SK-N-SH treated with all-trans-retinoic acid at 6 μM for 48 hours (cell line): Measurements from ENCODE around the gene CDC42BPB.

ENCODE experiments used
- ATAC-seq: fragments of 200-7000 bp; cut with Tn5 transposase; 3 replicates; pipeline ENCODE4 v1.9.1; 2020; ENCODE audit warnings: mild to moderate bottlenecking, moderate library complexity
- ARNTL ChIP-seq: fragments of 450-650 bp; formaldehyde crosslinking; IDR thresholded peaks from 2 replicates; pipeline ENCODE4 v1.5.0; 2020; ENCODE audit warnings: low read depth, mild to moderate bottlenecking, moderate library complexity, borderline replicate concordance
- CREB5 ChIP-seq: fragments of 250-450 bp; sonication (Bioruptor Pico); IDR thresholded peaks from 2 replicates; pipeline ENCODE4 v1.5.1; 2020; ENCODE audit warnings: low read depth, mild to moderate bottlenecking, moderate library complexity
- CSDC2 ChIP-seq: fragments of 250-450 bp; sonication (Bioruptor Pico); IDR thresholded peaks from 2 replicates; pipeline ENCODE4 v1.5.0; 2020; ENCODE audit warnings: mild to moderate bottlenecking, moderate library complexity
- ESRRG ChIP-seq: fragments of 250-450 bp; sonication (Bioruptor Pico); IDR thresholded peaks from 2 replicates; pipeline ENCODE4 v1.6.1; 2021; ENCODE audit warnings: mild to moderate bottlenecking
- GLIS3 ChIP-seq: fragments of 250-450 bp; sonication (Bioruptor Pico); IDR thresholded peaks from 2 replicates; pipeline ENCODE4 v1.5.0; 2020; ENCODE audit warnings: mild to moderate bottlenecking, moderate library complexity
- ISL1 ChIP-seq: fragments of 250-450 bp; sonication (Bioruptor Pico); IDR thresholded peaks from 2 replicates; pipeline ENCODE4 v2.1.2; 2022; ENCODE audit warnings: mild to moderate bottlenecking, moderate library complexity
- OSR1 ChIP-seq: fragments of 250-450 bp; sonication (Bioruptor Pico); IDR thresholded peaks from 2 replicates; pipeline ENCODE4 v1.8.0; 2022; ENCODE audit warnings: moderate library complexity, mild to moderate bottlenecking, inconsistent platforms
- PPARA ChIP-seq: fragments of 250-450 bp; sonication (Bioruptor Pico); IDR thresholded peaks from 2 replicates; pipeline ENCODE4 v1.5.0; 2020; ENCODE audit warnings: mild to moderate bottlenecking, borderline replicate concordance
- RARB ChIP-seq: fragments of 250-450 bp; sonication (Bioruptor Pico); IDR thresholded peaks from 2 replicates; pipeline ENCODE4 v1.8.0; 2021; ENCODE audit warnings: mild to moderate bottlenecking, moderate library complexity
- SNAI2 ChIP-seq: fragments of 250-450 bp; sonication (Bioruptor Pico); IDR thresholded peaks from 2 replicates; pipeline ENCODE4 v1.5.0; 2020; ENCODE audit warnings: mild to moderate bottlenecking, moderate library complexity
- TCF4 ChIP-seq: fragments of 250-450 bp; sonication (Bioruptor Pico); IDR thresholded peaks from 2 replicates; pipeline ENCODE4 v1.8.0; 2021; ENCODE audit warnings: mild to moderate bottlenecking, moderate library complexity, borderline replicate concordance
- TOX ChIP-seq: fragments of 250-450 bp; sonication (Bioruptor Pico); IDR thresholded peaks from 2 replicates; pipeline ENCODE4 v1.8.0; 2021; ENCODE audit warnings: mild to moderate bottlenecking, moderate library complexity, borderline replicate concordance
- ZC3H10 ChIP-seq: fragments of 250-450 bp; sonication (Bioruptor Pico); IDR thresholded peaks from 2 replicates; pipeline ENCODE4 v1.5.1; 2021; ENCODE audit warnings: mild to moderate bottlenecking, moderate library complexity
- ZFP30 ChIP-seq: fragments of 450-650 bp; formaldehyde crosslinking; IDR thresholded peaks from 2 replicates; pipeline ENCODE4 v1.5.0; 2022; ENCODE audit warnings: mild to moderate bottlenecking, moderate library complexity
- ZNF70 ChIP-seq: fragments of 450-650 bp; formaldehyde crosslinking; IDR thresholded peaks from 2 replicates; pipeline ENCODE4 v1.5.0; 2020; ENCODE audit warnings: mild to moderate bottlenecking, moderate library complexity
- ZNF8 ChIP-seq: fragments of 450-650 bp; formaldehyde crosslinking; IDR thresholded peaks from 2 replicates; pipeline ENCODE4 v1.5.0; 2020; ENCODE audit warnings: mild to moderate bottlenecking, moderate library complexity
- TF ChIP-seq, protein P1 (sequence below): fragments of 250-450 bp; sonication (Bioruptor Pico); IDR thresholded peaks from 2 replicates; pipeline ENCODE4 v1.5.0; 2020; ENCODE audit warnings: mild to moderate bottlenecking, moderate library complexity
- TF ChIP-seq, protein P2 (sequence below): fragments of 250-450 bp; sonication (Bioruptor Pico); IDR thresholded peaks from 2 replicates; pipeline ENCODE4 v1.5.1; 2021; ENCODE audit warnings: mild to moderate bottlenecking, moderate library complexity
- TF ChIP-seq, protein P3 (sequence below): fragments of 250-450 bp; sonication (Bioruptor Pico); IDR thresholded peaks from 2 replicates; pipeline ENCODE4 v1.8.0; 2020; ENCODE audit warnings: mild to moderate bottlenecking, moderate library complexity, borderline replicate concordance
- TF ChIP-seq, protein P4 (sequence below): fragments of 250-450 bp; sonication (Bioruptor Pico); IDR thresholded peaks from 2 replicates; pipeline ENCODE4 v1.8.0; 2021; ENCODE audit warnings: low read depth, mild to moderate bottlenecking, moderate library complexity, borderline replicate concordance

The CDC42BPB gene

GRCh38 chr14:103015426-103015825 is 41.9 kb downstream of the CDC42BPB start:
- ATAC-seq, result no peak
- TF ChIP-seq CSDC2 (CRISPR knock-in tag) (no peak), TCF4 (CRISPR knock-in tag) (no peak), SNAI2 (CRISPR knock-in tag) (no peak), PPARA (CRISPR knock-in tag) (no peak), OSR1 (CRISPR knock-in tag) (no peak), ZC3H10 (CRISPR knock-in tag) (no peak), ISL1 (CRISPR knock-in tag) (no peak), TOX (CRISPR knock-in tag) (no peak), RARB (CRISPR knock-in tag) (no peak), GLIS3 (CRISPR knock-in tag) (no peak), ARNTL (no peak), ZFP30 (CRISPR knock-in tag) (no peak)
- TF ChIP-seq, protein P1, sequence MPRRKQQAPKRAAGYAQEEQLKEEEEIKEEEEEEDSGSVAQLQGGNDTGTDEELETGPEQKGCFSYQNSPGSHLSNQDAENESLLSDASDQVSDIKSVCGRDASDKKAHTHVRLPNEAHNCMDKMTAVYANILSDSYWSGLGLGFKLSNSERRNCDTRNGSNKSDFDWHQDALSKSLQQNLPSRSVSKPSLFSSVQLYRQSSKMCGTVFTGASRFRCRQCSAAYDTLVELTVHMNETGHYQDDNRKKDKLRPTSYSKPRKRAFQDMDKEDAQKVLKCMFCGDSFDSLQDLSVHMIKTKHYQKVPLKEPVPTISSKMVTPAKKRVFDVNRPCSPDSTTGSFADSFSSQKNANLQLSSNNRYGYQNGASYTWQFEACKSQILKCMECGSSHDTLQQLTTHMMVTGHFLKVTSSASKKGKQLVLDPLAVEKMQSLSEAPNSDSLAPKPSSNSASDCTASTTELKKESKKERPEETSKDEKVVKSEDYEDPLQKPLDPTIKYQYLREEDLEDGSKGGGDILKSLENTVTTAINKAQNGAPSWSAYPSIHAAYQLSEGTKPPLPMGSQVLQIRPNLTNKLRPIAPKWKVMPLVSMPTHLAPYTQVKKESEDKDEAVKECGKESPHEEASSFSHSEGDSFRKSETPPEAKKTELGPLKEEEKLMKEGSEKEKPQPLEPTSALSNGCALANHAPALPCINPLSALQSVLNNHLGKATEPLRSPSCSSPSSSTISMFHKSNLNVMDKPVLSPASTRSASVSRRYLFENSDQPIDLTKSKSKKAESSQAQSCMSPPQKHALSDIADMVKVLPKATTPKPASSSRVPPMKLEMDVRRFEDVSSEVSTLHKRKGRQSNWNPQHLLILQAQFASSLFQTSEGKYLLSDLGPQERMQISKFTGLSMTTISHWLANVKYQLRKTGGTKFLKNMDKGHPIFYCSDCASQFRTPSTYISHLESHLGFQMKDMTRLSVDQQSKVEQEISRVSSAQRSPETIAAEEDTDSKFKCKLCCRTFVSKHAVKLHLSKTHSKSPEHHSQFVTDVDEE (CRISPR knock-in tag), result no peak
- TF ChIP-seq, protein P2, sequence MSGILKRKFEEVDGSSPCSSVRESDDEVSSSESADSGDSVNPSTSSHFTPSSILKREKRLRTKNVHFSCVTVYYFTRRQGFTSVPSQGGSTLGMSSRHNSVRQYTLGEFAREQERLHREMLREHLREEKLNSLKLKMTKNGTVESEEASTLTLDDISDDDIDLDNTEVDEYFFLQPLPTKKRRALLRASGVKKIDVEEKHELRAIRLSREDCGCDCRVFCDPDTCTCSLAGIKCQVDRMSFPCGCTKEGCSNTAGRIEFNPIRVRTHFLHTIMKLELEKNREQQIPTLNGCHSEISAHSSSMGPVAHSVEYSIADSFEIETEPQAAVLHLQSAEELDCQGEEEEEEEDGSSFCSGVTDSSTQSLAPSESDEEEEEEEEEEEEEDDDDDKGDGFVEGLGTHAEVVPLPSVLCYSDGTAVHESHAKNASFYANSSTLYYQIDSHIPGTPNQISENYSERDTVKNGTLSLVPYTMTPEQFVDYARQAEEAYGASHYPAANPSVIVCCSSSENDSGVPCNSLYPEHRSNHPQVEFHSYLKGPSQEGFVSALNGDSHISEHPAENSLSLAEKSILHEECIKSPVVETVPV (CRISPR knock-in tag), result no peak
- TF ChIP-seq, protein P3, sequence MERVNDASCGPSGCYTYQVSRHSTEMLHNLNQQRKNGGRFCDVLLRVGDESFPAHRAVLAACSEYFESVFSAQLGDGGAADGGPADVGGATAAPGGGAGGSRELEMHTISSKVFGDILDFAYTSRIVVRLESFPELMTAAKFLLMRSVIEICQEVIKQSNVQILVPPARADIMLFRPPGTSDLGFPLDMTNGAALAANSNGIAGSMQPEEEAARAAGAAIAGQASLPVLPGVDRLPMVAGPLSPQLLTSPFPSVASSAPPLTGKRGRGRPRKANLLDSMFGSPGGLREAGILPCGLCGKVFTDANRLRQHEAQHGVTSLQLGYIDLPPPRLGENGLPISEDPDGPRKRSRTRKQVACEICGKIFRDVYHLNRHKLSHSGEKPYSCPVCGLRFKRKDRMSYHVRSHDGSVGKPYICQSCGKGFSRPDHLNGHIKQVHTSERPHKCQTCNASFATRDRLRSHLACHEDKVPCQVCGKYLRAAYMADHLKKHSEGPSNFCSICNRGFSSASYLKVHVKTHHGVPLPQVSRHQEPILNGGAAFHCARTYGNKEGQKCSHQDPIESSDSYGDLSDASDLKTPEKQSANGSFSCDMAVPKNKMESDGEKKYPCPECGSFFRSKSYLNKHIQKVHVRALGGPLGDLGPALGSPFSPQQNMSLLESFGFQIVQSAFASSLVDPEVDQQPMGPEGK (CRISPR knock-in tag), result no peak

DNA sequence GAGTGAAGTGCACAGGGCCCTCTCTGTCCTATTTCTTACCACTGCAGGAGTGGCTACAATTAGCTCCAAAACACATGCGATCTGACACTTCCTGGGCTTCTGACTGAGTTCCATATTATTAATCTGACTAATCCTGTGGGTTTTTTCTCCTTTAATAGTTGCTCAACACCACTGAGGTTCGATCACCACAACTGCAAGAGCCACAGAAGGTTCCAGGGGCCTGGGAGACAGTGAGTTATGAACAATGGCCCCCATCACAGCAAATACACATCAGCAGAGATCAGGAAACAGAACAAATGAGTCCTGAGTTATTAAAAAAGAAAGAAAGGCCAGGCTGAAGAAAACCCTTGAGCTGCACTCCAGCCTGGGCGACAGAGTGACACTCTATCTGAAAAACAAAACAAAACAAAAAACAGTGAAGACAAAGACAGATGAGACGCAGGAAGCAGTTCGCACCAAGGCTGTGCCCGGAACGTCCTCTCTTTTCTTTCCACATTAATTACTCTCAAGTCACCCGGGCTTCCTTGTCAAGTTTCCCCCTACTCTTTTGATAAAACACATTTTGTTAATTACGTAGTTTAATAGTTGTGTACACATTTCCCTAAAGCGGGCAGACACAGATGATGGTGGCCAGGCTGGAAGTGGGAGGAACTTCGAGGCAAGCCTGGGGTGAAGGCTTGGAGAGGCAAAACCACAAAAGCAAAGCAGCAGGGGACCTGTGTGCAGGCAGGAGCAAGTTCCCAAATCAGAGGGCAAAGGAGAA is 42.7 kb downstream of the CDC42BPB start:
- TF ChIP-seq, protein P3 (CRISPR knock-in tag), result no peak
- TF ChIP-seq ESRRG (CRISPR knock-in tag) (no peak), TCF4 (CRISPR knock-in tag) (no peak), ZNF70 (CRISPR knock-in tag) (no peak), ISL1 (CRISPR knock-in tag) (no peak), OSR1 (CRISPR knock-in tag) (no peak), CSDC2 (CRISPR knock-in tag) (no peak)
- TF ChIP-seq, protein P4, sequence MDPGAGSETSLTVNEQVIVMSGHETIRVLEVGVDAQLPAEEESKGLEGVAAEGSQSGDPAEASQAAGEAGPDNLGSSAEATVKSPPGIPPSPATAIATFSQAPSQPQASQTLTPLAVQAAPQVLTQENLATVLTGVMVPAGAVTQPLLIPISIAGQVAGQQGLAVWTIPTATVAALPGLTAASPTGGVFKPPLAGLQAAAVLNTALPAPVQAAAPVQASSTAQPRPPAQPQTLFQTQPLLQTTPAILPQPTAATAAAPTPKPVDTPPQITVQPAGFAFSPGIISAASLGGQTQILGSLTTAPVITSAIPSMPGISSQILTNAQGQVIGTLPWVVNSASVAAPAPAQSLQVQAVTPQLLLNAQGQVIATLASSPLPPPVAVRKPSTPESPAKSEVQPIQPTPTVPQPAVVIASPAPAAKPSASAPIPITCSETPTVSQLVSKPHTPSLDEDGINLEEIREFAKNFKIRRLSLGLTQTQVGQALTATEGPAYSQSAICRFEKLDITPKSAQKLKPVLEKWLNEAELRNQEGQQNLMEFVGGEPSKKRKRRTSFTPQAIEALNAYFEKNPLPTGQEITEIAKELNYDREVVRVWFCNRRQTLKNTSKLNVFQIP (CRISPR knock-in tag), result no peak
- ATAC-seq, result no peak

DNA sequence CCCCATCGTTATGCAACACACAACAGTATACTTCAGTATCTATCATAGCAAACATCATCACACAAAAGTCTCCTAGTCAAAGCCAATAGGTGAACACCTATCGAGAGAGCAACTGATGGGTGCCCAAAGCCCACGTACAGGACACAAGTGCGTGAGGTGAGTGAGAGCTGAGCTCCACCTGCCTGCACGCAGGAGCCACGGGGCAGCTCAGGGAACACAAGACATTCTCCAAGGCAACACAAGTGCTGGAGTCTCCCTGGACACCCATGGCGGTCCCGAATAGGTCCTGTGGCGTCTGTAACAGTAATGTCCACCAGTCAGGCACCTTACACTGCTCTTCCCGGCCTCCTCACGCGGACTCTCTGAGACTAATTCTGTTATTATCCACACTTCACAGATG is 44.3 kb downstream of the CDC42BPB start:
- no peak for ATAC-seq
- no peak for TF ChIP-seq CREB5 (CRISPR knock-in tag)
- TF ChIP-seq GLIS3 (CRISPR knock-in tag), result no peak
- TF ChIP-seq SNAI2 (CRISPR knock-in tag), result no peak
- TF ChIP-seq ISL1 (CRISPR knock-in tag), result no peak
- TF ChIP-seq, protein P1 (CRISPR knock-in tag), result no peak
- TF ChIP-seq PPARA (CRISPR knock-in tag), result no peak
- no peak for TF ChIP-seq ZNF8 (CRISPR knock-in tag)
- no peak for TF ChIP-seq ZNF70 (CRISPR knock-in tag)
- TF ChIP-seq TOX (CRISPR knock-in tag), result no peak
- TF ChIP-seq, protein P3 (CRISPR knock-in tag), result no peak
